WERI-Rb-1 (cell line): ENCODE results near the gene PTCRA.

Source experiments
- DNase-seq: peaks from one replicate; pipeline ENCODE4 v3.0.0-alpha.2; 2020
- H3K27ac ChIP-seq: fragments of 250-450 bp; sonication (Bioruptor Pico); 2 replicates; pipeline ENCODE4 v1.5.1; 2020; ENCODE audit warnings: mild to moderate bottlenecking, moderate library complexity
- H3K27me3 ChIP-seq: fragments of 250-450 bp; sonication (Bioruptor Pico); 2 replicates; pipeline ENCODE4 v1.5.1; 2021; ENCODE audit warnings: mild to moderate bottlenecking, low read depth, moderate library complexity; ENCODE audit not compliant: insufficient read depth, severe bottlenecking
- H3K36me3 ChIP-seq: fragments of 250-450 bp; sonication (Bioruptor Pico); 2 replicates; pipeline ENCODE4 v1.5.1; 2020; ENCODE audit warnings: mild to moderate bottlenecking, moderate library complexity
- H3K4me3 ChIP-seq: 2 replicates; pipeline ENCODE4 v1.5.1; 2011; ENCODE audit warnings: low read depth, mild to moderate bottlenecking, control low read depth, low read length
- H3K9me3 ChIP-seq: fragments of 250-450 bp; sonication (Bioruptor Pico); 2 replicates; pipeline ENCODE4 v1.5.1; 2021; ENCODE audit warnings: mild to moderate bottlenecking, moderate library complexity; ENCODE audit not compliant: severe bottlenecking
- TF ChIP-seq, protein P1 (sequence below): IDR thresholded peaks from 2 replicates; pipeline ENCODE4 v1.5.1; 2011; ENCODE audit warnings: low read depth, mild to moderate bottlenecking, control low read depth, inconsistent platforms, low read length

The PTCRA gene

DNA sequence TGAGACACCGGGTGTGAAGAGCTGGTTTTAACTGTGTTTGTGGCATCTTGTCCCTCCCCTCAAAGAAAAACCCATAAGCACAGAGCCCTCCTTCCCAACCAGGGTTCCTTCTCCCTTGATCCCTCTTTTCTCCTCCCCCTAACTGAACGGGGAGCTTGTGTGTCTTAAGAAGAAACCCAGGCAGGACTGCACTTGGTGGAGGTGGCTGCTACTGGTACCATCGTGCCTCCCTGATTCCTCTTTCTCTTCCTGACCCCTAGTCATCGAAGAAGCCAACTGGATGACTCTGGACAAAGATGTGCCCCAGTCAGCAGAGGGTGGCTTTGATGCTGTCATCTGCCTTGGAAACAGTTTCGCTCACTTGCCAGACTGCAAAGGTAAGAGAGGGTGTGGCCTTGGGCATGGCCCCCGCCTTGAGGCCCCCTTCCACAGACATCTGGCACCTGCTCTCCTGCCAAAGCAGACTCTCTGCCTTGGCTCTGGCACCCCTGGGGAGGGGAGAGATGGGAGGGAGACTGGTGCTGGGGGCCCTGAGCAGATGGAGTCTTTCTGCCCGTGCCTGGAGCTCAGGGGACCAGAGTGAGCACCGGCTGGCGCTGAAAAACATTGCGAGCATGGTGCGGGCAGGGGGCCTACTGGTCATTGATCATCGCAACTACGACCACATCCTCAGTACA lies 46.8 kb downstream of the PTCRA start:
- Histone ChIP-seq H3K27ac (no peak overlapping the region), H3K36me3 (peaks cover 40% of the 10 kb centered on the region), H3K4me3 (no peak overlapping the region), H3K9me3 (no peaks in the 10 kb centered on the region), H3K27me3 (no peaks in the 10 kb centered on the region)
- TF ChIP-seq, protein P1, sequence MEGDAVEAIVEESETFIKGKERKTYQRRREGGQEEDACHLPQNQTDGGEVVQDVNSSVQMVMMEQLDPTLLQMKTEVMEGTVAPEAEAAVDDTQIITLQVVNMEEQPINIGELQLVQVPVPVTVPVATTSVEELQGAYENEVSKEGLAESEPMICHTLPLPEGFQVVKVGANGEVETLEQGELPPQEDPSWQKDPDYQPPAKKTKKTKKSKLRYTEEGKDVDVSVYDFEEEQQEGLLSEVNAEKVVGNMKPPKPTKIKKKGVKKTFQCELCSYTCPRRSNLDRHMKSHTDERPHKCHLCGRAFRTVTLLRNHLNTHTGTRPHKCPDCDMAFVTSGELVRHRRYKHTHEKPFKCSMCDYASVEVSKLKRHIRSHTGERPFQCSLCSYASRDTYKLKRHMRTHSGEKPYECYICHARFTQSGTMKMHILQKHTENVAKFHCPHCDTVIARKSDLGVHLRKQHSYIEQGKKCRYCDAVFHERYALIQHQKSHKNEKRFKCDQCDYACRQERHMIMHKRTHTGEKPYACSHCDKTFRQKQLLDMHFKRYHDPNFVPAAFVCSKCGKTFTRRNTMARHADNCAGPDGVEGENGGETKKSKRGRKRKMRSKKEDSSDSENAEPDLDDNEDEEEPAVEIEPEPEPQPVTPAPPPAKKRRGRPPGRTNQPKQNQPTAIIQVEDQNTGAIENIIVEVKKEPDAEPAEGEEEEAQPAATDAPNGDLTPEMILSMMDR: no peak
- no peak for DNase-seq

GRCh38 chr6:42963179-42963854 lies 47.5 kb downstream of the PTCRA start:
- Histone ChIP-seq H3K9me3 (no peaks in the 10 kb centered on the region), H3K36me3 (peaks cover 40% of the 10 kb centered on the region), H3K27me3 (no peaks in the 10 kb centered on the region), H3K27ac (no peak overlapping the region), H3K4me3 (no peak overlapping the region)
- TF ChIP-seq, protein P1: no peak
- DNase-seq: no peak

- TF ChIP-seq, protein P1: peak; percentile 74
- no peaks in the 10 kb centered on the region for H3K27me3 ChIP-seq
- no peaks in the 10 kb centered on the region for H3K9me3 ChIP-seq
- H3K4me3 ChIP-seq: no peak overlapping the region
- H3K27ac ChIP-seq: no peak overlapping the region
- DNase-seq: peak; percentile 96
- H3K36me3 ChIP-seq: peaks cover 42% of the 10 kb centered on the region
Observed at GRCh38 chr6:42963855-42964605, 48.2 kb downstream of the PTCRA start.

GRCh38 chr6:42966571-42966970 lies 50.7 kb downstream of the PTCRA start:
- no peak overlapping the region for H3K27ac ChIP-seq
- peaks cover 43% of the 10 kb centered on the region for H3K36me3 ChIP-seq
- DNase-seq: no peak
- no peaks in the 10 kb centered on the region for H3K9me3 ChIP-seq
- H3K4me3 ChIP-seq: no peak overlapping the region
- TF ChIP-seq, protein P1: no peak
- H3K27me3 ChIP-seq: no peaks in the 10 kb centered on the region

DNA sequence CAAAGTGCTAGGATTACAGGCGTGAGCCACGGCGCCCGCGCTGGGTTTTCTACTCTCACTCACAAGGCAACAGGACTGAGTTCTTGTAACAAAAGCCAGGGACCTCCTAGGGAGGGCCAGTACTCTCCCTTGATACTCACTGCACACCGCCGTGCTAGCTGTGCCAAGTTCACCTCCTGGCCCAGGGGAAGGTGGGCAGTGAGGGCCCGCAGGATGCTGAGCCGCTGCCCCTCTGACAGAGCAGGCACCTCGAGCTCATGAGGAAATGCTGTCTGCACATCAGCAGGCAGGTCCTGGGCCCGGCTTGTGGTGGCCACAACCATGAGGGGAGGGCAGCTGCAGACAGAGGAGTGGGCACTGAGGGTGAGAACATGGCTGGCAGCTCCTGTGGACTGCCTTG lies 51.4 kb downstream of the PTCRA start:
- DNase-seq: no peak
- Histone ChIP-seq H3K27ac (no peak overlapping the region), H3K4me3 (no peak overlapping the region), H3K36me3 (peaks cover 38% of the 10 kb centered on the region), H3K27me3 (no peaks in the 10 kb centered on the region), H3K9me3 (no peaks in the 10 kb centered on the region)
- TF ChIP-seq, protein P1: no peak
